Measurements from ENCODE around the gene IFI30. TPM values are rescaled to one million over a fixed set of nuclear protein-coding genes. Genes with fewer than 3 reads are reported as not detected.

The IFI30 gene
- total and polyA plus RNA-seq, 4 donors: 60.2 to 130 (median 109) TPM

DNA sequence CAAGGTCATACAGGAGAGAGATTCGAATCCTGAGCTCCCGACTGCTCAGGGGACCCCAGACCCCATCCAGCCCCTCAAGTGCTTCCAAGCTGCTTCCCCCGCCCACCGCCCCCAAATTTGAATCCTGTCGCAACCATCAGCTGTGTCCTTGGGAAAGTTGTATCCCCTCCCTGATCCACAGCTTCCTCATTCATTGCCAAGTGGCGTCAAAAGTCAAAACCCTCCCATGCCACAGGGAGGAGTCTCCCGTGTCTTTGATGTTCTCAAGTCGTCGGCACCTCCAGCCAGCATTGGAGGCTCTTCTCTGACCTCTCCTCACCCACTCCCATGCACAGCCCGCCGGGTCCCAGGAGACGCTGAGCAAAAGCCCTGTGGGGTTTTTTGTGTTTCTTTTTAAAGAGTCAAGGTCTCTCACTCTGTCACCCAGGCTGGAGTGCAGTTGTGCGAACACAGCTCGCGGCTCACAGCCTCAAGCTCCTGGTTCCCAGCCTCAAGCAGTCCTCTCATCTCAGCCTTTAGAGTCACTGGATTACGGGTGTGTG, 2.8 kb upstream of the IFI30 start:
- TF ChIP-seq SP1 (IDR thresholded peaks at IDR 0.05) (no peak), CTCF (IDR thresholded peaks at IDR 0.05; ENCODE audit: low read depth, low read length, missing input control) (no peak), NR2F2 (IDR thresholded peaks at IDR 0.05) (no peak), HNF4G (IDR thresholded peaks at IDR 0.05) (no peak), HNF4A (conservative IDR thresholded peaks at IDR 0.05) (no peak)
- TF ChIP-seq, protein P1, sequence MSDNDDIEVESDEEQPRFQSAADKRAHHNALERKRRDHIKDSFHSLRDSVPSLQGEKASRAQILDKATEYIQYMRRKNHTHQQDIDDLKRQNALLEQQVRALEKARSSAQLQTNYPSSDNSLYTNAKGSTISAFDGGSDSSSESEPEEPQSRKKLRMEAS (IDR thresholded peaks at IDR 0.05): no peak
- Histone ChIP-seq H3K9ac (ENCODE audit: low read depth in 1 of 2, low read length in 2 of 2) (peak overlapping the region in 1 of 2 donors; percentile 7), H3K9me3 (ENCODE audit: control insufficient read depth in 4 of 4, low read length in 3 of 4) (no peaks in the 10 kb centered on the region), H3K4me3 (ENCODE audit: low read depth in 1 of 3, low read length in 3 of 3) (no peak overlapping the region), H3K27ac (ENCODE audit: low read depth in 1 of 2, low read length in 2 of 2) (peak overlapping the region; percentile 23 to 44), H3K4me1 (ENCODE audit: control insufficient read depth in 4 of 4, insufficient read depth in 4 of 4, low read length in 3 of 4) (peaks cover 4 to 13% (median 8%) of the 10 kb centered on the region in 4 donors), H3K36me3 (ENCODE audit: control insufficient read depth in 4 of 4, insufficient read depth in 3 of 4, low read depth in 1 of 4, low read length in 3 of 4) (peaks cover 7 to 27% (median 9%) of the 10 kb centered on the region in 4 donors), H3K27me3 (ENCODE audit: control insufficient read depth in 4 of 4, insufficient read depth in 4 of 4, low read length in 3 of 4) (no peaks in the 10 kb centered on the region)
- DNase-seq (ENCODE audit: low spot score): no peak
- 70% methylated on average over 16 of the region's 16 CpGs for WGBS

DNA sequence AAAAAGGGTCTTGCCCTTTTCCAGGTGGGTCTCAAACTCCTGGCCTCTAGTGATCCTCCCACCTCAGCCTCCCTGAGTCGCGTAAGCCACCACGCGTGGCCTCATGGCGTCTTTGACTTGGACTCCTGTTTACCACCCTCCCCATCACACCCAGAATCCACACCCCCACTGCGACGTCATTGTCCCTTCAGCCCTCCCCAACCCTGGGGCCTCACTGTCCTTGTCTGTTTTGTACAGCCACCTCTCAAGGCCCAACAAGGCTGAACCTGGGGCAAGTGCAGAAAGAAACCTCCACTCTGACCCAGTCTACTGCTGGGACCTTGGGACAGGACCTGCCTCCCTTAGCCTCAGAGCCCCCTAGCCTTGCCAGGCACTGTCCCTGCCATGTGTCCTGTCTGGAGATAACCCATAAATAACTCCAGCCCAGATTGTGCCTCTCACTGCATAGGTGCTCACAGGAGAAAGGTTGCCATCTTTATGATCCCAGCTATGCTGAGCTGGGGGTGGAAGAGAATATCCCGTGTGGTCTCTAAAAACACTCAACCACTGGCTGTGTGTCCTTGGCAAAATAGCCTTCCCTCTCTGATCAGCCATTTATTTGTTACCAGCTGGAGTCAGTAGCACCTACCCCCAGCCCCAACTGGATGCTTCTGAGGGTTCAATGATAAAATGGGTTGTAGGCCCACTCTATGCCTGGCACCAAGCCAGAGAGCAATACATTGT, 1.8 kb upstream of the IFI30 start:
- H3K9ac ChIP-seq (ENCODE audit: low read depth in 1 of 2, low read length in 2 of 2): no peak overlapping the region
- no peaks in the 10 kb centered on the region for H3K27me3 ChIP-seq (ENCODE audit: control insufficient read depth in 4 of 4, insufficient read depth in 4 of 4, low read length in 3 of 4)
- H3K27ac ChIP-seq (ENCODE audit: low read depth in 1 of 2, low read length in 2 of 2): no peak overlapping the region
- H3K36me3 ChIP-seq (ENCODE audit: control insufficient read depth in 4 of 4, insufficient read depth in 3 of 4, low read depth in 1 of 4, low read length in 3 of 4): peaks cover 3 to 19% (median 7%) of the 10 kb centered on the region in 4 donors
- peaks cover 4 to 13% (median 8%) of the 10 kb centered on the region in 4 donors for H3K4me1 ChIP-seq (ENCODE audit: control insufficient read depth in 4 of 4, insufficient read depth in 4 of 4, low read length in 3 of 4)
- 93% methylated on average over 8 of the region's 8 CpGs for WGBS
- no peaks in the 10 kb centered on the region for H3K9me3 ChIP-seq (ENCODE audit: control insufficient read depth in 4 of 4, low read length in 3 of 4)
- no peak for TF ChIP-seq CTCF (IDR thresholded peaks at IDR 0.05; ENCODE audit: low read depth, low read length, missing input control)
- TF ChIP-seq RXRA (IDR thresholded peaks at IDR 0.05): no peak
- no peak for TF ChIP-seq YY1 (IDR thresholded peaks at IDR 0.05)
- TF ChIP-seq, protein P1 (IDR thresholded peaks at IDR 0.05): no peak
- no peak for TF ChIP-seq JUND (IDR thresholded peaks at IDR 0.05)
- TF ChIP-seq RAD21 (IDR thresholded peaks at IDR 0.05): no peak
- no peak for TF ChIP-seq GABPA (IDR thresholded peaks at IDR 0.05 in 1 of 2, conservative IDR thresholded peaks at IDR 0.05 in 1 of 2)
- no peak for TF ChIP-seq ATF3 (IDR thresholded peaks at IDR 0.05)
- TF ChIP-seq HNF4A (conservative IDR thresholded peaks at IDR 0.05): no peak
- DNase-seq (ENCODE audit: low spot score): no peak
- no peak overlapping the region for H3K4me3 ChIP-seq (ENCODE audit: low read depth in 1 of 3, low read length in 3 of 3)
